Motor neuron (in vitro differentiated cells): ENCODE data around the gene PARD3B. TPM values are rescaled to one million over a fixed set of nuclear protein-coding genes. Genes with fewer than 3 reads are reported as not detected.
A peak's percentile ranks its signal among the peaks of the same experiment; 100 is the strongest.

Source experiments
- ATAC-seq, 8 experiments: fragments of 200-7000 bp; cut with Tn5 transposase; replicated peaks in 6 of 8; 2 replicates each; pipeline ENCODE4 v1.8.0; 2021; ENCODE audit warnings: mild to moderate bottlenecking in 8 of 8, moderate library complexity in 8 of 8
- H3K27ac ChIP-seq, 2 donors: fragments of 250-450 bp; sonication (Bioruptor Pico); 2 replicates each; pipeline ENCODE4 v1.9.0; 2021; ENCODE audit warnings: antibody characterized with exemption in 2 of 2, mild to moderate bottlenecking in 2 of 2, moderate library complexity in 1 of 2
- H3K4me1 ChIP-seq, 2 donors: fragments of 250-450 bp; sonication (Bioruptor Pico); replicated peaks in 1 of 2; 2 replicates each; pipeline ENCODE4 v1.6.1; 2021; ENCODE audit warnings: antibody characterized with exemption in 2 of 2, mild to moderate bottlenecking in 2 of 2, moderate library complexity in 1 of 2
- H3K4me3 ChIP-seq, 5 donors: fragments of 250-450 bp; sonication (Bioruptor Pico); 2 replicates each; pipeline ENCODE4 v1.9.0; 2021; ENCODE audit warnings: antibody characterized with exemption in 5 of 5, mild to moderate bottlenecking in 5 of 5, moderate library complexity in 4 of 5
- WGBS, 10 experiments: fragments of 450-650 bp; shearing (Covaris generic); methylation state at CpG; one replicate each; pipeline ENCODE4 v1.0.0; 2022; 5-methylcytosine and 5-hydroxymethylcytosine counted together
- in situ Hi-C, 9 experiments: fragments of 400-800 bp; cut with MboI; loops; one replicate each; pipeline ENCODE4 v1.15.0; 2021; ENCODE audit warnings: low sequenced_read_pairs in 9 of 9, low pct_unique_long_range_greater_than_20kb in 2 of 9; ENCODE audit not compliant: unreplicated experiment in 9 of 9
- total RNA-seq, 8 experiments: library from RNA; unstranded; fragments of 300-600 nt; gene quantifications; 2 replicates each; pipeline versions ENCODE4 v1.2.3 to v1.2.4, GENCODE V29; 2022

Gene PARD3B
- total RNA-seq, 8 experiments from 2014 or later, result 3.1 to 24.3 (median 10.4) TPM

GRCh38 chr2:204825681-204826080, 280.4 kb downstream of the PARD3B start:
- no peak for ATAC-seq
- 67 to 100% (median 85%) methylated on average over 1 to 5 of the region's 5 CpGs; no CpG with 5 or more reads in 2 of the 10 experiments for WGBS, 10 experiments
- Histone ChIP-seq H3K4me3 (no peak overlapping the region), H3K4me1 (peaks cover 8 to 14% of the 10 kb centered on the region in 2 donors), H3K27ac (no peak overlapping the region)
- in situ Hi-C loops, result no loop called here

DNA sequence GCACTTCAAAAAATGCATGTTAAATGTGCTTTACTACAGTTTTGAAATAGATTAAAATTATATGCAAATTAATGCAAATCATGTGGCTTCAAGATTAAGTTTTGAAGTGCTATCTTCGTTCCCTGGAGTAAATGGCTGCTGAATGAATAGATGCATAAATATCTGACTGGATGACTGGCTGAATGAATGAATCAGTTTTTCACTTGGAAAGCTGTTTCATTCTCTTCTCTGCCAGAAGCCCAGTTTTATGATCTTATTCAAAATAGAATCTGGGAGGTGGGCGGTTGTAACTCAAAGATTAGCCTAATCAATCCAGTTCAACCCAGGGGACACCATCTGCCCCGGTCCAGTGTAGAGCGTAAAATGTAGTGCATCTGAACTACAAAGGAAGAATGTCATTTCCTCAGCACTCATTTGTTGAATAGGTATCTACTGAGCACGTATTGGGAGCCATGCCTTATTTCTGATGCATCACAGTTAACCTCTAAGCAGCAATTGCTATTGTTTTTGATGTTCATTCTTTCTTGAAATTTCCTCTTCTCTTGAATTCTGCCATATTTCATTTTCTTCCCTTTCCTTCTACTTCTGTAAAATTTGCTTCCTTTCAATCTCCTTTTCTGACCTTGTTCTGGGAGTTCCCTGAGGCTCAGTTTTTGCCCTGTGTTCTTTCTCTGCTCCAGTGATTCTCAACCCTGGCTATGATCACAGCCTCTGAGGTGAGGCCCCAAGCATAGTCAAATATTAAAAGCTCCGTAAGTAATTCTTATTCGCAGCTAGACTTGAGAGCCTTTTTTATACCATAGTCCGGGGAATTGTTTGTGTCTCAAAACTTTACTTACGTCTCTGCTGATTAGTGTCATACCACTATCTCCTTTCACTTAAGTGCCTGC, 282.7 kb downstream of the PARD3B start:
- no peak overlapping the region for H3K27ac ChIP-seq
- WGBS, 10 experiments, result 59 to 95% (median 67%) methylated on average over 4 to 9 of the region's 9 CpGs
- peak in 5 of 8 experiments; percentile 20 to 63 (median 56) for ATAC-seq

DNA sequence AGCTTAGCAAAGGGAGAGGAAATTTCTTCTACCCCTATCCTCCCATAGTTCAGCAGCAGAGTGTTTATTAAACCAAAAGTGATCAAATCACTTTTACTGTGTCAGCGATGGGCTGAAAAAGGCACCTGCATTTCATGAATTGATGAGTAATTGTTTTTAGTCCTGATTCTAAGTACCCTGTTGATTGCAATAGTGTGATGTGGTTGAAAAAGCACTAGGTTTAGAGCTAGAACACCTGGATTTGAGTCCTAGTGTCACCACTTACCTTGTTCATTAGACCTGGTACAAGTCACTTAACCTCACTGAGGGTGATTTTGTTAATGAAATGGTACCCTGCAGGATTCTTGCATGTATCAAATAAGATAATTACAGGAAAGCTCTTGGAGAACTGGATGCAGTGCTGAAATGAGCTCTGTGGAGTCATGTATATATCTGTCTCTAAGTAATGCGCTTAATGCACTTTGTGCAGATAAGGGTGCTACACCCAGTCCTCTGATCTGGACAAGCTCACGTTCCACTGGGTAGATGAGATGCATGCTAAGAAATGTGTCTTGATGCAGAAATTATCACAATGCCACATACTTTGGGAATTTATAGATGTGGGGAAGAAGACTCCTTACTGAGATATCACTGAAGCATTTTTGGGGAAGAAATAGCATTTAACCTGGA, 289.6 kb downstream of the PARD3B start:
- Histone ChIP-seq H3K4me3 (no peak overlapping the region), H3K27ac (no peak overlapping the region), H3K4me1 (no peaks in the 10 kb centered on the region)
- whole genome bisulfite sequencing, 10 experiments, result 0 to 100% (median 88%) methylated on average over 1 to 3 of the region's 3 CpGs; no CpG with 5 or more reads in 3 of the 10 experiments
- peak in 3 of 8 experiments; percentile 60 to 82 (median 63) for ATAC-seq
- in situ Hi-C loops, result no loop called here

More for the DNA sequence above, 282.7 kb downstream of the PARD3B start:
- in situ Hi-C loops, result no loop called here
- Histone ChIP-seq H3K4me3 (no peak overlapping the region), H3K4me1 (peaks cover 8 to 14% of the 10 kb centered on the region in 2 donors)

- Histone ChIP-seq H3K4me1 (no peaks in the 10 kb centered on the region), H3K4me3 (no peak overlapping the region), H3K27ac (no peak overlapping the region)
- in situ Hi-C loops, result no loop called here
- no peak for ATAC-seq
- WGBS, 10 experiments, result 60 to 100% (median 90%) methylated on average over 1 to 3 of the region's 3 CpGs
Measured at GRCh38 chr2:204835786-204836185, 290.5 kb downstream of the PARD3B start.

DNA sequence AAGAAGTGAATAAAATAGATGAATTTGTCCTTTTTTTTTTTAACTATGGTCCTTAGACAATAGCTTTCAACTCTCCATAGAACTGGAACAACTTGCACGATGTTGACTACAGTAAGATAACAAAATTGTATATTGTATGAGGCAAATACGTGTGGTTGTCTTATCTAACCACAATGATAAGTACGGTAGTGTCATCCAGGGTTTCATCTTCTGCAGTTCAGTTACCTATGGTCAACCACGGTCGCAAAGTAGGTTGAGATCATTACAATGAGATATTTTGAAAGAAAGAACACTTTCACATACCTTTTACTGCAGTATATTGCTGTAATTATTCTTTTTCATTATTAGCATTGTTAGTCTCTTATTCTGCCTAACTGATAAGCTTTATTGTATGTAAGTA, 295.2 kb downstream of the PARD3B start:
- Histone ChIP-seq H3K27ac (no peak overlapping the region), H3K4me3 (no peak overlapping the region), H3K4me1 (peaks cover 4 to 15% of the 10 kb centered on the region in 2 donors)
- ATAC-seq, result no peak
- in situ Hi-C loops, result no loop called here
- WGBS, 10 experiments, result 81 to 100% (median 96%) methylated on average over 1 to 5 of the region's 5 CpGs; no CpG with 5 or more reads in 1 of the 10 experiments

- 67 to 100% (median 90%) methylated on average over 1 of the region's 1 CpG; no CpG with 5 or more reads in 3 of the 10 experiments for WGBS, 10 experiments
- in situ Hi-C loops, result no loop called here
- Histone ChIP-seq H3K27ac (no peak overlapping the region), H3K4me1 (peaks cover 4 to 15% of the 10 kb centered on the region in 2 donors), H3K4me3 (no peak overlapping the region)
- peak in 5 of 8 experiments; percentile 25 to 81 (median 43) for ATAC-seq
Measured at GRCh38 chr2:204842068-204842467, 296.8 kb downstream of the PARD3B start.

DNA sequence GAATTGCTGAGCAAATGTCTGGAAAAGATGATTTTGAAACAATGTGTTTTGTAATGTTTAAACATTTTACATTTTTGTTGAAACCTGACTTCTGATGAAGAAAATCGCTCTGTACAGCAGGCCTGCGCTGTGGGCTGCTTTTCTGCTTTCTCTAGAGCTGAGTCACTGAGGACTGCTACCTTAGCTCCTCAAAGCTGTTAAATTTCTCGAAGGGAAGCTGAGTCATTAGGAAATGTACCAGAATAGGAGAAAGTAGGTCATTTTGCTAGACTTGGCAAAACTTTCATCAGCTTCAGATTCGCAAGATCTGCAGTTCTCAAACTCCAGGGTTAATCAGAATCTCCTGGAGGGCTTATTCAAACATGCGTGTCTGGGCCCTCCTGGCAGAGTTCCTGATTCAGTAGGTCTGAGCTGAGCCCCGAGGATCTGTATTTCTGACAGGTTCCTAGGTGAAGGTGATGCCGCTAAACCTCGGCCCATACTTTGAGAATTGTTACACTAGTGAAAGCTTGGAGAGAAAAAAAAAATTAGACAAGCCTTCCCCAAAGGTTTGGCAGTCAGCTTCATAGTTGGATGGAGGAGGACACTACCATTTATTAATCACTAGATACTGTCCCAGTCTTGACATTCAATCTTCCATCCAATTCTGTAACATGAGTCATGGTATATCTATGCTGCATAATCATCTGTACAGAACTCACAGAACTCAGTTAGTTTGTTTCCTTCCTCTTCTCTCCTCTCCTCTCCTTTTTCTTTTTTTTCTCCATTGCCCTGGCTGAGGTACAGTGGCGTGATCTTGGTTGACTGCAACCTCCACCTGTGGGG, 297.6 kb downstream of the PARD3B start:
- no peak overlapping the region for H3K27ac ChIP-seq
- WGBS, 10 experiments, result 10 to 92% (median 64%) methylated on average over 1 to 8 of the region's 9 CpGs; no CpG with 5 or more reads in 2 of the 10 experiments
- peak; percentile 49 to 98 (median 64) for ATAC-seq
- peaks cover 4 to 15% of the 10 kb centered on the region in 2 donors for H3K4me1 ChIP-seq
- in situ Hi-C loops, result no loop called here
- H3K4me3 ChIP-seq, result no peak overlapping the region

DNA sequence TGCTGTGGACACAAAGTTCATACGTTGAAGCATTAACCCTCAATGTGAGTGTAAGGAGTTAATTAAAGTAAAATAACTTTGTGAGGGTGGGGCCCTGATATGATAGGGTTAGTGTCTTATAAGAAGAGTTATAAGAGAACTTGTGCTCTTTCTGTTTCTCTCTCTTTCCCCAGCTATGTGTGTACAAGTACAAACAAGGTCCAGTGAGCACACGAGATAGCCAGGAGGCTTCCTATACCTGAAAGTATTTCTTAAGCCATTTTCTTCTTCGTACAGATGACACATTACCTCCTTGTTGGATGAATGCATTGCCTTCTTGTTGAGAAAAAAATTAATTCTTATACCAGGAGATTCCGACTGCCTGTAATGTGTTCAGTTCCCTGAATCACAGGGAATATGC, 301.2 kb downstream of the PARD3B start:
- 50 to 100% (median 88%) methylated on average over 1 to 4 of the region's 4 CpGs for WGBS, 10 experiments
- H3K27ac ChIP-seq, result no peak overlapping the region
- no peak for ATAC-seq
- in situ Hi-C loops, result no loop called here
- peaks cover 4 to 15% of the 10 kb centered on the region in 2 donors for H3K4me1 ChIP-seq
- no peak overlapping the region for H3K4me3 ChIP-seq

DNA sequence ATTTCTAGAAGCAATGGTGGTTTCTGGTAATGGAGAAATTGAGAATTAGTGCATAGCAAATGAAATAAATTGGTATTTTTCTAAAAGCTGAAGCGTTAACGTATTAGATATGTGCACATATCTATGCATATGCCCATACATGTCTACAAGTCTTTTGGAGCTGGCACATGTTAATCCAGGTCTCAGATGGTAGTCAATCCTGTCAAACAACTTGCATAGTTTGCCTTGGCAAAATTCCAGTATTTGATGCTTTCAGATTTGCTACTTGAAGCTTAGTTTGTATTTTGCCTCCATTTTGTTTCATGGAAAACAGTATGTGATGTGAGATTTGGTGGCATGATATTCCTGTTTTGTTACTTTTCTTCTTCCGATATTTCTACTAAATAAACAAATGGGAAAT, 304.6 kb downstream of the PARD3B start:
- 48 to 100% (median 97%) methylated on average over 1 to 3 of the region's 3 CpGs for WGBS, 10 experiments
- H3K4me1 ChIP-seq, result no peaks in the 10 kb centered on the region
- no peak for ATAC-seq
- H3K27ac ChIP-seq, result no peak overlapping the region
- H3K4me3 ChIP-seq, result no peak overlapping the region
- in situ Hi-C loops, result loop anchor here in 2 of 9 experiments (25.0 kb wide), 2 partner anchors 538 to 837 kb away; partner anchors contain the start of gene NRP2 (in 1 of the 2)

- ATAC-seq, result peak in 7 of 8 experiments; percentile 8 to 100 (median 52)
- Histone ChIP-seq H3K27ac (no peak overlapping the region), H3K4me1 (no peaks in the 10 kb centered on the region), H3K4me3 (no peak overlapping the region)
- 0 to 100% (median 79%) methylated on average over 1 to 4 of the region's 4 CpGs; no CpG with 5 or more reads in 3 of the 10 experiments for WGBS, 10 experiments
- in situ Hi-C loops, result loop anchor here in 2 of 9 experiments (25.0 kb wide), 2 partner anchors 538 to 837 kb away; partner anchors contain the start of gene NRP2 (in 1 of the 2)
Measured at GRCh38 chr2:204850581-204850980, 305.3 kb downstream of the PARD3B start.

DNA sequence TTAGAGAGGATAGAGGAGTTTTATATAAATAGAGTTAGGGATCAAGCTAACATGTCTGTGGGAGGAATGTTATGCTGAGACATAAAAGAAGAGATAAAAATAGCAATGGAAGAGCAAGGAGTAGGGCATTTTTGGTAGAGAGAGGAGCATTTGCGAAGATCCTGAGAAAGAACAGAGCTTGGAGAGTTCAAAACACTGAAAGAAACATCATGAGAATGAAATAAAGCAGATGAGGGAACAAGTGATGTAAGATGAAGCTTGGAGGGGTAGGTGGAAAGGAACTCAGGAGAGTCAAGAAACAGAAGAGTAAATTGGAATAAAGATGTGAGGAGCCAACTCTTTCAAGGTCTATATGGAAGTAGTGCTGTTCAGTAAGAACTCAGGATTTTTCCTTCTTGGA, 308.6 kb downstream of the PARD3B start:
- no peak for ATAC-seq
- no peaks in the 10 kb centered on the region for H3K4me1 ChIP-seq
- in situ Hi-C loops, result loop anchor here in 2 of 9 experiments (25.0 kb wide), 2 partner anchors 542 to 833 kb away; partner anchors contain the start of gene NRP2 (in 1 of the 2)
- no peak overlapping the region for H3K4me3 ChIP-seq
- WGBS, 10 experiments, result 58 to 100% (median 93%) methylated on average over 1 of the region's 1 CpG
- H3K27ac ChIP-seq, result no peak overlapping the region

- ATAC-seq, result no peak
- in situ Hi-C loops, result loop anchor here in 2 of 9 experiments (25.0 kb wide), 2 partner anchors 548 to 827 kb away; partner anchors contain the start of gene NRP2 (in 1 of the 2)
- 23 to 100% (median 73%) methylated on average over 1 to 6 of the region's 6 CpGs for WGBS, 10 experiments
- H3K4me3 ChIP-seq, result no peak overlapping the region
- H3K4me1 ChIP-seq, result no peaks in the 10 kb centered on the region
- no peak overlapping the region for H3K27ac ChIP-seq
Measured at GRCh38 chr2:204860274-204860673, 315.0 kb downstream of the PARD3B start.
